T-helper 1 cell (primary cell): ENCODE results near the gene GPC3.
"Not testable (repeated sequence)": the region's sequence is repeated elsewhere in the genome, so short reads cannot be mapped to it uniquely, and the experiment has no call there.

ENCODE experiments used
- DNase-seq, 5 donors: peaks; one replicate each; pipeline ENCODE4 v3.0.0-alpha.2; 2012 to 2020

The GPC3 gene

GRCh38 chrX:133994576-133994975 is 9.2 kb upstream of the GPC3 start:
- DNase-seq = no peak

- DNase-seq = no peak
These were observed 7.5 kb upstream of the GPC3 start for GRCh38 chrX:133992882-133993281.

- no peak for DNase-seq
These were observed 6.4 kb upstream of the GPC3 start for GRCh38 chrX:133991814-133992213.

- DNase-seq = not testable (repeated sequence)
These were observed 5.7 kb upstream of the GPC3 start for GRCh38 chrX:133991057-133991456.

- DNase-seq = no peak
These were observed 4.6 kb upstream of the GPC3 start for GRCh38 chrX:133989993-133990392.

GRCh38 chrX:133989490-133989889 is 4.1 kb upstream of the GPC3 start:
- DNase-seq = no peak

GRCh38 chrX:133988010-133988409 is 2.6 kb upstream of the GPC3 start:
- DNase-seq = no peak

GRCh38 chrX:133987188-133987587 is 1.8 kb upstream of the GPC3 start:
- DNase-seq = no peak

GRCh38 chrX:133985967-133986683 is 731 bp upstream of the GPC3 start:
- DNase-seq = no peak

GRCh38 chrX:133984857-133985163 is 584 bp downstream of the GPC3 start:
- DNase-seq = no peak

GRCh38 chrX:133983974-133984845 is 1.2 kb downstream of the GPC3 start:
- DNase-seq = no peak

- DNase-seq = no peak
These were observed 2.0 kb downstream of the GPC3 start for GRCh38 chrX:133983256-133983973.

- no peak for DNase-seq
These were observed 3.5 kb downstream of the GPC3 start for GRCh38 chrX:133981924-133982323.

- no peak for DNase-seq
These were observed 4.4 kb downstream of the GPC3 start for GRCh38 chrX:133980832-133981588.

- DNase-seq = no peak
These were observed 5.0 kb downstream of the GPC3 start for GRCh38 chrX:133980406-133980805.

GRCh38 chrX:133979641-133980230 is 5.7 kb downstream of the GPC3 start:
- DNase-seq = no peak

- no peak for DNase-seq
These were observed 11.7 kb downstream of the GPC3 start for GRCh38 chrX:133973704-133974103.

- no peak for DNase-seq
These were observed 12.5 kb downstream of the GPC3 start for GRCh38 chrX:133972916-133973315.

- no peak for DNase-seq
These were observed 13.8 kb downstream of the GPC3 start for GRCh38 chrX:133971586-133971985.

- DNase-seq = no peak
These were observed 15.3 kb downstream of the GPC3 start for GRCh38 chrX:133970076-133970475.

- no peak for DNase-seq
These were observed 16.2 kb downstream of the GPC3 start for GRCh38 chrX:133969191-133969590.

- no peak for DNase-seq
These were observed 17.3 kb downstream of the GPC3 start for GRCh38 chrX:133968109-133968508.

GRCh38 chrX:133966199-133966598 is 19.2 kb downstream of the GPC3 start:
- no peak for DNase-seq
